Astrocyte of the cerebellum (primary cell): ENCODE data around the gene LRRC56.

Experiments
- DNase-seq: peaks from one replicate; pipeline ENCODE4 v3.0.0-alpha.2; 2011; ENCODE audit warnings: low read depth
- H3K4me3 ChIP-seq: 2 replicates; pipeline ENCODE4 v1.5.1; 2011; ENCODE audit warnings: mild to moderate bottlenecking, low read depth, low read length, moderate library complexity
- in situ Hi-C: cut with HindIII; loops from 2 replicates; pipeline ENCODE4 v1.10.0; 2017; ENCODE audit warnings: low sequenced_read_pairs
- TF ChIP-seq, protein P1 (sequence below): IDR thresholded peaks from 2 replicates; pipeline ENCODE4 v1.5.1; 2012; ENCODE audit warnings: low read length, low read depth, moderate library complexity, mild to moderate bottlenecking; ENCODE audit errors: missing control alignments

Gene LRRC56

GRCh38 chr11:490186-490929, 47.0 kb upstream of the LRRC56 start:
- DNase-seq: no peak
- H3K4me3 ChIP-seq: no peak overlapping the region
- TF ChIP-seq, protein P1, sequence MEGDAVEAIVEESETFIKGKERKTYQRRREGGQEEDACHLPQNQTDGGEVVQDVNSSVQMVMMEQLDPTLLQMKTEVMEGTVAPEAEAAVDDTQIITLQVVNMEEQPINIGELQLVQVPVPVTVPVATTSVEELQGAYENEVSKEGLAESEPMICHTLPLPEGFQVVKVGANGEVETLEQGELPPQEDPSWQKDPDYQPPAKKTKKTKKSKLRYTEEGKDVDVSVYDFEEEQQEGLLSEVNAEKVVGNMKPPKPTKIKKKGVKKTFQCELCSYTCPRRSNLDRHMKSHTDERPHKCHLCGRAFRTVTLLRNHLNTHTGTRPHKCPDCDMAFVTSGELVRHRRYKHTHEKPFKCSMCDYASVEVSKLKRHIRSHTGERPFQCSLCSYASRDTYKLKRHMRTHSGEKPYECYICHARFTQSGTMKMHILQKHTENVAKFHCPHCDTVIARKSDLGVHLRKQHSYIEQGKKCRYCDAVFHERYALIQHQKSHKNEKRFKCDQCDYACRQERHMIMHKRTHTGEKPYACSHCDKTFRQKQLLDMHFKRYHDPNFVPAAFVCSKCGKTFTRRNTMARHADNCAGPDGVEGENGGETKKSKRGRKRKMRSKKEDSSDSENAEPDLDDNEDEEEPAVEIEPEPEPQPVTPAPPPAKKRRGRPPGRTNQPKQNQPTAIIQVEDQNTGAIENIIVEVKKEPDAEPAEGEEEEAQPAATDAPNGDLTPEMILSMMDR: no peak
- in situ Hi-C loops: no loop called here

DNA sequence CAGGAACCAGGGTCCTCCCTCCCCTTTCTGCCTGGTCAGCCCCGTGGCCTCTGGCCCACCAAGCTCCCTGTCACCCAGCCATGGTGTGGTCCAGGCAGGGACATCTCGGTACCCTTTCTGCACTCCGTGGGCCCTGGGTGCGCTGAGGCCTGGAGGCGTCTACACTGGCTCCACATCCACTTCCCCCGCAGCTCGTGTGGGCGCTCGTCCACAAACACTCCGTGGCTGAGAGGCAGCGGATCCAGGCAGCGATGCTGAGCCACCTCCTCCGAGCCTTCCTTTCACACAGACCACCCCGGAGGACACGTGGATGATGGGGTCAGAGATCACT, 46.4 kb upstream of the LRRC56 start:
- no peak for DNase-seq
- in situ Hi-C loops: no loop called here
- no peak overlapping the region for H3K4me3 ChIP-seq
- TF ChIP-seq, protein P1: no peak

- in situ Hi-C loops: no loop called here
- no peak overlapping the region for H3K4me3 ChIP-seq
- DNase-seq: no peak
- TF ChIP-seq, protein P1: no peak
Observed at GRCh38 chr11:491358-491757, 46.0 kb upstream of the LRRC56 start.

GRCh38 chr11:492427-493226, 44.7 kb upstream of the LRRC56 start:
- H3K4me3 ChIP-seq: no peak overlapping the region
- DNase-seq: no peak
- in situ Hi-C loops: no loop called here
- TF ChIP-seq, protein P1: no peak

GRCh38 chr11:494761-495536, 42.4 kb upstream of the LRRC56 start:
- DNase-seq: no peak
- in situ Hi-C loops: no loop called here
- TF ChIP-seq, protein P1: no peak
- no peak overlapping the region for H3K4me3 ChIP-seq

GRCh38 chr11:495537-495931, 41.8 kb upstream of the LRRC56 start:
- no peak overlapping the region for H3K4me3 ChIP-seq
- no peak for DNase-seq
- TF ChIP-seq, protein P1: no peak
- in situ Hi-C loops: no loop called here
